A673 (cell line): ENCODE data around the gene PEPD. TPM values are rescaled to one million over a fixed set of nuclear protein-coding genes. Genes with fewer than 3 reads are reported as not detected.

Experiments
- BruUV-seq: library from RNA; stranded (reverse); fragments of 400-500 nt; replicated peaks from 2 replicates; lab custom pipeline; 2021; lab: Mats Ljungman, UMichigan
- CTCF ChIA-PET: fragments of 300-600 bp; sonication (Branson Sonifier 250); formaldehyde crosslinking; loops from one replicate; lab custom pipeline; 2022; ENCODE audit warnings: antibody characterized with exemption; lab: Charles Lee
- POLR2A ChIA-PET: fragments of 300-600 bp; sonication (Branson Sonifier 250); formaldehyde crosslinking; loops from one replicate; lab custom pipeline; 2022; ENCODE audit warnings: antibody characterized with exemption; ENCODE audit not compliant: low non-redundant PET; lab: Charles Lee
- DNase-seq: peaks from one replicate; pipeline ENCODE4 v3.0.0-alpha.2; 2015; ENCODE audit warnings: low spot score
- H3K27ac ChIP-seq: fragments of 200-600 bp; sonication (generic); 2 replicates; pipeline ENCODE4 v1.5.1; 2016; ENCODE audit warnings: mixed run types, low read depth, mild to moderate bottlenecking, mixed read lengths, antibody characterized with exemption, low read length; ENCODE audit not compliant: poor library complexity, severe bottlenecking
- H3K27me3 ChIP-seq: fragments of 200-600 bp; sonication (generic); replicated peaks from 2 replicates; pipeline ENCODE4 v1.6.1; 2017; ENCODE audit warnings: mixed run types, low read depth, mild to moderate bottlenecking, mixed read lengths, antibody characterized with exemption, low read length; ENCODE audit not compliant: insufficient read depth, poor library complexity
- H3K36me3 ChIP-seq: fragments of 200-600 bp; sonication (generic); 2 replicates; pipeline ENCODE4 v1.6.1; 2016; ENCODE audit warnings: mixed run types, mild to moderate bottlenecking, mixed read lengths, antibody characterized with exemption, low read length; ENCODE audit not compliant: insufficient read depth, poor library complexity, severe bottlenecking
- H3K4me1 ChIP-seq: fragments of 200-600 bp; sonication (generic); 2 replicates; pipeline ENCODE4 v1.6.1; 2017; ENCODE audit warnings: mixed run types, mild to moderate bottlenecking, mixed read lengths, antibody characterized with exemption, low read length; ENCODE audit not compliant: insufficient read depth, poor library complexity, severe bottlenecking
- H3K4me3 ChIP-seq: fragments of 200-600 bp; sonication (generic); 2 replicates; pipeline ENCODE4 v1.5.1; 2016; ENCODE audit warnings: low read depth, mixed run types, mild to moderate bottlenecking, mixed read lengths, low read length; ENCODE audit not compliant: poor library complexity, severe bottlenecking
- H3K9me3 ChIP-seq: fragments of 200-600 bp; sonication (generic); 2 replicates; pipeline ENCODE4 v1.6.1; 2016; ENCODE audit warnings: mixed run types, low read depth, mild to moderate bottlenecking, mixed read lengths, antibody characterized with exemption, low read length; ENCODE audit not compliant: poor library complexity, severe bottlenecking
- EZH2 ChIP-seq: fragments of 200-600 bp; sonication (generic); IDR thresholded peaks from 2 replicates; pipeline ENCODE4 v1.6.1; 2017; ENCODE audit warnings: borderline replicate concordance, low read depth, mild to moderate bottlenecking, mixed read lengths, antibody characterized with exemption, low read length; ENCODE audit not compliant: poor library complexity, severe bottlenecking
- intact Hi-C: fragments of 100-400 bp; cut with micrococcal nuclease; formaldehyde crosslinking; loops from one replicate; pipeline ENCODE4 v1.10.0; 2022; ENCODE audit not compliant: unreplicated experiment
- total RNA-seq: library from RNA; stranded (reverse); gene quantifications from 2 replicates; pipeline ENCODE4 v1.2.3, GENCODE V29; 2021
- TF ChIP-seq, protein P1 (sequence below): fragments of 300-800, 200-600 bp; sonication (generic); conservative IDR thresholded peaks from 2 replicates; pipeline ENCODE4 v1.5.1; 2017; ENCODE audit warnings: low read depth, mild to moderate bottlenecking, antibody characterized with exemption, low read length, moderate library complexity, mixed read lengths

Gene PEPD
- total RNA-seq, 1 experiment from 2014 or later: 82.2 TPM

DNA sequence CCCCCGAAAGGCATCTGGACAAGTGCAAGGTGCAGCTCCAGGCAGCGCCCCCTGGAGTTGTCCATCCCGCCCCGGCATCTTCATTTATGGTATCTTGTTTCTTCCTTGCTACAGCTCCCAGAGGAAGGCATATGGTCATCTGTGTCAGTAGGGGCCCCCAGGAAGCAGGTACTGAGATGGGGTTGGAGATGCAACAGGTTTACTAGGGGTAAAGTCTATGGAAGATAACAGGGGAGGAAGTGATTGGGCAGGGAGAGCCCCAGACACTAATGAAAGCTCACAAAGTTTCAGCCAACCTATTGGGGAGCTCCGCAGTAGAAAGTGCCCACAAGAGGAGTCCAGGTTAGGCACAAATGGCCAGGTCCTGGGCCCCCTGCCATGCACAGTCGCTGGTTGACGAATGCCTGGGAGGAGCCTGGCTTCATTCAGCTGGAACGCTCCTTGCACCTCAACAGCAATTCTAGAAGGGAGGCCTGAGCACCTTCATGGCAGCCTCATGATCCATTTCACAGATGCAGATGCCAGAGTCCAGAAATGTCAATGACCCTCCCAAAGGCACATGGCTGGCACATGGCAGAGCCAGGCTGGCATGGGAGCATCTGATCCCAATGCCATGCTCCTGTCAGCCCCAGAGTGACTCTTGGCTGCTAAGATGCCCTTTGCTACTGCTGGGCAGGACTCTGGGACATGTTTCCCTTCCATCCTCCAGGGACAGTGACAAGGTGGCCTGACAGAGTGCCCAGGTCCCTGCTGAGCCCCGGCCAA is 23.8 kb upstream of the PEPD start:
- CTCF ChIA-PET: interaction anchor here (0.7 kb wide), 1 partner anchor 252 kb away, joined by 11 read pairs; the partner anchor contains the start of gene KCTD15
- no peak overlapping the region for H3K4me3 ChIP-seq
- TF ChIP-seq EZH2: no peak
- TF ChIP-seq, protein P1, sequence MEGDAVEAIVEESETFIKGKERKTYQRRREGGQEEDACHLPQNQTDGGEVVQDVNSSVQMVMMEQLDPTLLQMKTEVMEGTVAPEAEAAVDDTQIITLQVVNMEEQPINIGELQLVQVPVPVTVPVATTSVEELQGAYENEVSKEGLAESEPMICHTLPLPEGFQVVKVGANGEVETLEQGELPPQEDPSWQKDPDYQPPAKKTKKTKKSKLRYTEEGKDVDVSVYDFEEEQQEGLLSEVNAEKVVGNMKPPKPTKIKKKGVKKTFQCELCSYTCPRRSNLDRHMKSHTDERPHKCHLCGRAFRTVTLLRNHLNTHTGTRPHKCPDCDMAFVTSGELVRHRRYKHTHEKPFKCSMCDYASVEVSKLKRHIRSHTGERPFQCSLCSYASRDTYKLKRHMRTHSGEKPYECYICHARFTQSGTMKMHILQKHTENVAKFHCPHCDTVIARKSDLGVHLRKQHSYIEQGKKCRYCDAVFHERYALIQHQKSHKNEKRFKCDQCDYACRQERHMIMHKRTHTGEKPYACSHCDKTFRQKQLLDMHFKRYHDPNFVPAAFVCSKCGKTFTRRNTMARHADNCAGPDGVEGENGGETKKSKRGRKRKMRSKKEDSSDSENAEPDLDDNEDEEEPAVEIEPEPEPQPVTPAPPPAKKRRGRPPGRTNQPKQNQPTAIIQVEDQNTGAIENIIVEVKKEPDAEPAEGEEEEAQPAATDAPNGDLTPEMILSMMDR: no peak

DNA sequence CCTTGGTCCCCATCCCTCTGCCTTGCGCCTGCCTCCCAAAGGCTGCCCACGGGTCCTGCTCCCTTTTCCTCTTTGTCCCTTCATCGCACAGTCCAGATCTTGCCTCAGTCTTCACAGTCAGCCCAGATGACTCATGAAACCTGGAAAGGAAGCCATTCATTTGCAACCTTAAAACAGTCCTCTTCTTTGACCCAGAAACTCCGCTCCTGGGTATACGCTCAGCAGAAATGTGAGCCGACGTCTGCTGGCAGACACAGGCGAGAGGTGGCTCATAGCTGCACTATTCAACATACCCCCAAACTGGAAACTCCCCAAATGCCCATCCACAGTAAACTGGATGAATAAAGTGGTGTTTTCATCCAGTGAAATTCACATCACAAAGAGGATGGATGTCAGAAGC is 13.6 kb upstream of the PEPD start:
- no peak overlapping the region for H3K4me3 ChIP-seq
- H3K27ac ChIP-seq: no peak overlapping the region
- BruUV-seq: no TSS peak
- no peak for DNase-seq
- H3K36me3 ChIP-seq: no peaks in the 10 kb centered on the region
- no peaks in the 10 kb centered on the region for H3K9me3 ChIP-seq
- H3K27me3 ChIP-seq: peaks cover 13% of the 10 kb centered on the region
- POLR2A ChIA-PET: no interaction called here
- intact Hi-C loops: no loop called here
- H3K4me1 ChIP-seq: no peaks in the 10 kb centered on the region
- TF ChIP-seq, protein P1: no peak
- TF ChIP-seq EZH2: no peak
- CTCF ChIA-PET: no interaction called here

More for the DNA sequence above, 23.8 kb upstream of the PEPD start:
- intact Hi-C loops: no loop called here
- no peak overlapping the region for H3K27ac ChIP-seq
- no TSS peak for BruUV-seq
- DNase-seq: no peak
- POLR2A ChIA-PET: no interaction called here
- H3K27me3 ChIP-seq: peaks cover 4% of the 10 kb centered on the region
- H3K4me1 ChIP-seq: no peaks in the 10 kb centered on the region
- H3K9me3 ChIP-seq: no peaks in the 10 kb centered on the region
- H3K36me3 ChIP-seq: no peaks in the 10 kb centered on the region

DNA sequence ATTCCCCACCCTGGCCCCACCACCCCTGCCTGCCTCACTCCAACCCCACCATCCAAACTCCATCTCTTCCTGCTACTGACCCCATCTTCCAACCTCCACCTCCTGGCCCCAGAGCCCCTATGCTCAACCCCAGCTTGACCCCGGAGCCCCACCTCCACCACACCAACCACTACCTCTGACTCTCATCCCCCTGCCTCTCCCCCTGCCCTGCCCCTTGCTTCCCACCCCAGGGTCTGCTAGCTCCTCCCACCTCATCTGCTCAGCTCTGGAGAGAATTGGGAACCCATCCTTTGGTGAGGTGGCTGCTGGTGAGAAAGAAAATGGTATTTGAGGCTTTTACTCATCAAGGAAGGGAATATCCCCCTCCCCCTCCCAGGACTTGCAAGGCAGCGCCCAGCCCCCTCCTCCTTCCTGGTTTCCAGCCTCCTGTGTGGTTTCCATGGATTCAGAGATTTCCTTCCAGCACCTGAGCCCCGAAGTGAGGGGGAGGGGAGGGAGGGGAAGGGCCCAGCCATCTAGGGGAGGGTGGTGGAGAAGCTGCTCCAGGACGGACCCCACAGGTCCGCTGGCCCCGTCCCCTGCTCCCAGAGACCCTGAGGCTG is 11.4 kb upstream of the PEPD start:
- intact Hi-C loops: no loop called here
- DNase-seq: no peak
- ChIA-PET POLR2A (no interaction called here), CTCF (no interaction called here)
- Histone ChIP-seq H3K4me3 (no peak overlapping the region), H3K36me3 (no peaks in the 10 kb centered on the region), H3K9me3 (no peaks in the 10 kb centered on the region), H3K27ac (no peak overlapping the region), H3K27me3 (peaks cover 25% of the 10 kb centered on the region), H3K4me1 (no peaks in the 10 kb centered on the region)
- BruUV-seq: no TSS peak
- TF ChIP-seq, protein P1: no peak
- TF ChIP-seq EZH2: no peak
